MM.1S (cell line): ENCODE results near the gene CDRT4.

Source experiments
- DNase-seq: peaks from one replicate; pipeline ENCODE4 v3.0.0-alpha.2; 2015
- H2AFZ ChIP-seq: fragments of 300-600 bp; sonication (generic); 2 replicates; pipeline ENCODE4 v1.6.0; 2016; ENCODE audit warnings: antibody characterized with exemption, low read length
- H3F3A ChIP-seq: fragments of 300-600 bp; sonication (generic); 2 replicates; pipeline ENCODE4 v1.6.1; 2016; ENCODE audit warnings: mild to moderate bottlenecking, antibody characterized with exemption, low read length, moderate library complexity, mixed read lengths; ENCODE audit not compliant: insufficient read depth
- H3K27ac ChIP-seq: fragments of 300-600 bp; sonication (generic); 2 replicates; pipeline ENCODE4 v1.5.1; 2016; ENCODE audit warnings: mild to moderate bottlenecking, low read length
- H3K27me3 ChIP-seq: fragments of 300-600 bp; sonication (generic); replicated peaks from 2 replicates; pipeline ENCODE4 v1.6.0; 2016; ENCODE audit warnings: low read length; ENCODE audit not compliant: insufficient read depth
- H3K36me3 ChIP-seq: fragments of 300-600 bp; sonication (generic); replicated peaks from 2 replicates; pipeline ENCODE4 v1.6.1; 2016; ENCODE audit warnings: mild to moderate bottlenecking, low read length, mixed read lengths; ENCODE audit not compliant: insufficient read depth
- H3K4me1 ChIP-seq: fragments of 300-600 bp; sonication (generic); 2 replicates; pipeline ENCODE4 v1.6.1; 2016; ENCODE audit warnings: low read length, mixed read lengths
- H3K4me2 ChIP-seq: fragments of 300-600 bp; sonication (generic); 2 replicates; pipeline ENCODE4 v1.6.0; 2016; ENCODE audit warnings: low read depth, low read length
- H3K4me3 ChIP-seq: fragments of 300-600 bp; sonication (generic); 2 replicates; pipeline ENCODE4 v1.5.1; 2016; ENCODE audit warnings: low read length, mixed read lengths
- H3K79me2 ChIP-seq: fragments of 300-600 bp; sonication (generic); 2 replicates; pipeline ENCODE4 v1.6.1; 2016; ENCODE audit warnings: mixed run types, low read length, mixed read lengths
- H3K9ac ChIP-seq: fragments of 300-600 bp; sonication (generic); 2 replicates; pipeline ENCODE4 v1.6.1; 2016; ENCODE audit warnings: low read length, mixed read lengths
- H3K9me2 ChIP-seq: fragments of 300-600 bp; sonication (generic); replicated peaks from 2 replicates; pipeline ENCODE4 v1.6.1; 2016; ENCODE audit warnings: mild to moderate bottlenecking, low read length, mixed read lengths; ENCODE audit not compliant: insufficient read depth
- H3K9me3 ChIP-seq: fragments of 300-600 bp; sonication (generic); replicated peaks from 2 replicates; pipeline ENCODE4 v1.6.1; 2016; ENCODE audit warnings: mild to moderate bottlenecking, low read length, mixed read lengths; ENCODE audit not compliant: insufficient read depth
- H4K20me1 ChIP-seq: fragments of 300-600 bp; sonication (generic); 2 replicates; pipeline ENCODE4 v1.6.1; 2016; ENCODE audit warnings: mild to moderate bottlenecking, low read length, moderate library complexity, mixed read lengths; ENCODE audit not compliant: insufficient read depth
- CTCF ChIP-seq: fragments of 300-600 bp; sonication (generic); IDR thresholded peaks from 2 replicates; pipeline ENCODE4 v1.5.1; 2016; ENCODE audit warnings: antibody characterized with exemption, low read length, mixed read lengths
- EZH2 ChIP-seq: fragments of 300-600 bp; sonication (generic); optimal IDR thresholded peaks from 2 replicates; pipeline ENCODE3; 2017; ENCODE audit warnings: low read depth, mild to moderate bottlenecking, antibody characterized with exemption, low read length, mixed read lengths
- EZH2phosphoT487 ChIP-seq: fragments of 300-600 bp; sonication (generic); IDR thresholded peaks from 2 replicates; pipeline ENCODE4 v1.6.1; 2018; ENCODE audit warnings: antibody characterized with exemption, low read length

Gene CDRT4

DNA sequence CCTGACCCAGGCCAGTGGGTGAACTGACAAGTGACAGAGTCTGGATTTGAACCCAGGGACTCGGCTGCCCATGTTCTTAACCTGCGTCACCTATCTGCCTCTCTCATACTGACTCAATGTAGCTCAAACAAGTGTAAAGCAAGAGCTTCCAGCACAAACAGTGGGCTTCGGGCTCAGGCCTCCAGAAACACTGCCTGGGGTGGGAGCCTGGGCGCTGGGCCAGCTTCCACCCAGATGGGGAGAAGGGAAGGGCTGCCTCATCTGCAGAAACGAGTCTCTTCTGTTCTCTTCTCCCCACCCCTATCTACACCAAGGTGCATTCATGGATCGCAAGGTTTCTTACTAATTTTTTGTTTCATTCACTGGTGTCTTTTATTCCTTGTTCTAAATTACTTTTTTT lies 1.3 kb downstream of the CDRT4 start:
- H3K9ac ChIP-seq: no peak overlapping the region
- H3K4me3 ChIP-seq: no peak overlapping the region
- H3K79me2 ChIP-seq: no peaks in the 10 kb centered on the region
- H2AFZ ChIP-seq: no peak overlapping the region
- no peak for DNase-seq
- H3K9me2 ChIP-seq: no peaks in the 10 kb centered on the region
- H3K27ac ChIP-seq: no peak overlapping the region
- no peaks in the 10 kb centered on the region for H3K9me3 ChIP-seq
- H3K27me3 ChIP-seq: no peaks in the 10 kb centered on the region
- no peaks in the 10 kb centered on the region for H3K4me1 ChIP-seq
- H4K20me1 ChIP-seq: no peaks in the 10 kb centered on the region
- no peaks in the 10 kb centered on the region for H3F3A ChIP-seq
- TF ChIP-seq EZH2 (no peak), CTCF (no peak), EZH2phosphoT487 (no peak)
- H3K36me3 ChIP-seq: no peaks in the 10 kb centered on the region
- no peak overlapping the region for H3K4me2 ChIP-seq

DNA sequence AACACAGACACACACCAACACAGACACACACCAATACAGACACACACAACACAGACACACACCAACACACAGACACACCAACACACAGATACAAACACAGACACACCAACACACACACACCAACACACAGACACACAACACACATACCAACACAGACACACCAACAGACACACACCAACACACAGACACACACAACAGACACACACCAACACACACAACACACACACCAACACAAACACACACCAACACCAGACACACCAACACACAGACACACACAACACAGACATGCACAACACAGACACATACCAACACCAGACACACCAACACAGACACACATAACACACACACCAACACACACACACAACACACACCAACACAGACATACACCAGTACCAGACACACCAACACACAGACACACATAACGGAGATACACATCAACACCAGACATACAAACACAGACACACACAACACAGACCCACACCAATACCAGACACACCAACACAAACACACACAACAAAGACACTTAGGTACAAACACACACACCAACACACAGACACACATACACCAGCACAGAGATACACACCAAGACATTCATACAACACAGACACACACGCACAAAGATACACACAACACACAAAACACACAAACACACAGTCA lies 2.2 kb downstream of the CDRT4 start:
- H3K9ac ChIP-seq: no peak overlapping the region
- no peaks in the 10 kb centered on the region for H3K9me3 ChIP-seq
- no peaks in the 10 kb centered on the region for H3K27me3 ChIP-seq
- H3K79me2 ChIP-seq: no peaks in the 10 kb centered on the region
- H3K4me1 ChIP-seq: no peaks in the 10 kb centered on the region
- H2AFZ ChIP-seq: no peak overlapping the region
- H4K20me1 ChIP-seq: no peaks in the 10 kb centered on the region
- TF ChIP-seq CTCF (no peak), EZH2phosphoT487 (no peak), EZH2 (no peak)
- no peak overlapping the region for H3K27ac ChIP-seq
- no peak for DNase-seq
- H3K9me2 ChIP-seq: no peaks in the 10 kb centered on the region
- no peaks in the 10 kb centered on the region for H3K36me3 ChIP-seq
- no peaks in the 10 kb centered on the region for H3F3A ChIP-seq
- no peak overlapping the region for H3K4me2 ChIP-seq
- H3K4me3 ChIP-seq: no peak overlapping the region

- Histone ChIP-seq H3F3A (no peaks in the 10 kb centered on the region), H3K4me1 (no peaks in the 10 kb centered on the region), H3K27ac (no peak overlapping the region), H3K9me2 (no peaks in the 10 kb centered on the region), H3K4me2 (no peak overlapping the region), H2AFZ (no peak overlapping the region), H3K9me3 (no peaks in the 10 kb centered on the region), H3K79me2 (no peaks in the 10 kb centered on the region), H3K27me3 (no peaks in the 10 kb centered on the region), H3K36me3 (no peaks in the 10 kb centered on the region), H4K20me1 (no peaks in the 10 kb centered on the region), H3K4me3 (no peak overlapping the region), H3K9ac (no peak overlapping the region)
- TF ChIP-seq CTCF (no peak), EZH2 (no peak), EZH2phosphoT487 (no peak)
- no peak for DNase-seq
Observed at GRCh38 chr17:15464231-15464985, 3.0 kb downstream of the CDRT4 start.
